K562 (cell line): Measurements from ENCODE around the gene GNGT2. TPM values are rescaled to one million over a fixed set of nuclear protein-coding genes. Genes with fewer than 3 reads are reported as not detected.

Experiments used
- ATAC-seq: fragments of 200-7000 bp; cut with Tn5 transposase; 3 replicates; pipeline ENCODE4 v1.9.1; 2020; ENCODE audit warnings: moderate library complexity
- BruUV-seq: library from RNA; stranded (reverse); fragments of 400-500 nt; replicated peaks from 2 replicates; lab custom pipeline; 2021; lab: Mats Ljungman, UMichigan
- CTCF ChIA-PET: fragments of 300-600 bp; formaldehyde crosslinking; extraction: SDS; loops from one replicate; lab custom pipeline; 2021; ENCODE audit warnings: low intra/inter-chr PET ratio; lab: Yijun Ruan, JAX
- POLR2A ChIA-PET: fragments of 300-600, 350-650 bp; sonication (Branson Sonifier 250); formaldehyde crosslinking; extraction: SDS; loops from one replicate; lab custom pipeline; 2021; ENCODE audit warnings: antibody characterized with exemption, inconsistent platforms; lab: Yijun Ruan, JAX
- DNase-seq, 4 experiments: peaks; one replicate each; pipeline versions ENCODE4 v3.0.0 to v3.0.0-alpha.2; 2011 to 2018; ENCODE audit warnings: low spot score in 3 of 4, mixed read lengths in 3 of 4; ENCODE audit errors: extremely low read depth in 1 of 4
- FAIRE-seq: peaks from 2 replicates; lab custom pipeline; 2011; peaks lifted over from hg19 to GRCh38; lab: Jason Lieb, UNC
- H2AFZ ChIP-seq: 2 replicates; pipeline ENCODE4 v1.6.0; 2011; ENCODE audit warnings: low read depth, low read length, control low read depth, inconsistent platforms
- H3K27ac ChIP-seq: fragments of 200-600 bp; 3 replicates; pipeline ENCODE4 v1.8.0; 2011; ENCODE audit warnings: low read depth, mild to moderate bottlenecking, control low read depth, inconsistent platforms, low read length, moderate library complexity, mixed read lengths; ENCODE audit errors: extremely low read depth
- H3K27me3 ChIP-seq, 2 experiments: fragments of 300-600 bp in 1 of 2; 2 replicates in 1 of 2; 3 replicates in 1 of 2; pipeline versions ENCODE4 v1.6.0 to v1.8.0; 2011; ENCODE audit warnings: inconsistent platforms in 2 of 2, low read length in 2 of 2, mild to moderate bottlenecking in 1 of 2, mixed read lengths in 1 of 2, moderate library complexity in 1 of 2; ENCODE audit not compliant: control insufficient read depth in 2 of 2, insufficient read depth in 2 of 2
- H3K36me3 ChIP-seq: fragments of 300-600 bp; 3 replicates; pipeline ENCODE4 v1.8.0; 2011; ENCODE audit warnings: mild to moderate bottlenecking, low read length, inconsistent platforms; ENCODE audit not compliant: control insufficient read depth, insufficient read depth
- H3K4me1 ChIP-seq, 2 experiments: fragments of 200-600 bp in 1 of 2; replicated peaks in 1 of 2; 2 replicates in 1 of 2; 3 replicates in 1 of 2; pipeline versions ENCODE4 v1.5.1 to v1.8.0; 2011; ENCODE audit warnings: inconsistent platforms in 2 of 2, low read length in 2 of 2, mild to moderate bottlenecking in 1 of 2, mixed read lengths in 1 of 2, moderate library complexity in 1 of 2; ENCODE audit not compliant: control insufficient read depth in 2 of 2, insufficient read depth in 2 of 2
- H3K4me2 ChIP-seq: 2 replicates; pipeline ENCODE4 v1.6.1; 2011; ENCODE audit warnings: low read length, control low read depth, inconsistent platforms, mixed read lengths; ENCODE audit not compliant: insufficient read depth
- H3K4me3 ChIP-seq: fragments of 200-600 bp; sonication (generic), shearing (Covaris generic); 2 replicates; pipeline ENCODE4 v1.5.1; 2016; ENCODE audit warnings: control low read depth, inconsistent platforms
- H3K79me2 ChIP-seq: fragments of 200-600 bp; 3 replicates; pipeline ENCODE4 v1.8.0; 2011; ENCODE audit warnings: low read length, inconsistent platforms; ENCODE audit not compliant: control insufficient read depth, insufficient read depth
- H3K9ac ChIP-seq, 2 experiments: 2 replicates each; pipeline versions ENCODE4 v1.6.0 to v1.6.1; 2011; ENCODE audit warnings: low read depth in 2 of 2, low read length in 2 of 2, control low read depth in 1 of 2, inconsistent platforms in 1 of 2, mild to moderate bottlenecking in 1 of 2, mixed read lengths in 1 of 2; ENCODE audit not compliant: insufficient read depth in 1 of 2
- H3K9me1 ChIP-seq: one replicate; pipeline ENCODE4 v1.6.0; 2011; ENCODE audit warnings: inconsistent platforms, mild to moderate bottlenecking, low read length, moderate library complexity; ENCODE audit not compliant: control insufficient read depth, insufficient read depth
- H3K9me3 ChIP-seq: replicated peaks from 2 replicates; pipeline ENCODE4 v1.5.1; 2011; ENCODE audit warnings: low read depth, low read length, inconsistent platforms; ENCODE audit not compliant: control insufficient read depth, insufficient read depth
- H4K20me1 ChIP-seq: replicated peaks from 2 replicates; pipeline ENCODE4 v1.6.1; 2011; ENCODE audit warnings: low read length, inconsistent platforms, mixed read lengths; ENCODE audit not compliant: control insufficient read depth, insufficient read depth
- BRD9 ChIP-seq: fragments of 450-650 bp; IDR thresholded peaks from 2 replicates; pipeline ENCODE4 v1.6.1; 2018; ENCODE audit warnings: low read depth; ENCODE audit not compliant: partially characterized antibody
- GTF2A2 ChIP-seq: IDR thresholded peaks from 2 replicates; pipeline ENCODE4 v1.6.1; 2016; ENCODE audit warnings: mild to moderate bottlenecking, missing genetic modification characterization, missing compliant biosample characterization
- MXD1 ChIP-seq: fragments of 250-450 bp; sonication (Bioruptor Pico); IDR thresholded peaks from 2 replicates; pipeline ENCODE4 v1.8.0; 2021; ENCODE audit warnings: borderline replicate concordance, mild to moderate bottlenecking, moderate library complexity; ENCODE audit not compliant: poor library complexity, severe bottlenecking
- TBP ChIP-seq: optimal IDR thresholded peaks from 2 replicates; pipeline ENCODE3; 2011; ENCODE audit warnings: low read depth, low read length, improper control_type of control experiment
- TEAD4 ChIP-seq, 2 experiments: sonication (generic) in 1 of 2; formaldehyde crosslinking in 1 of 2; IDR thresholded peaks; 2 replicates each; pipeline versions ENCODE4 v1.6.1 to v1.8.0; 2012 to 2022; ENCODE audit warnings: borderline replicate concordance in 1 of 2, inconsistent platforms in 1 of 2, low read length in 1 of 2, mild to moderate bottlenecking in 1 of 2, missing genetic modification reagents in 1 of 2
- WHSC1 ChIP-seq: IDR thresholded peaks from one replicate; pipeline ENCODE4 v1.6.1; 2012; ENCODE audit warnings: low read length, control low read depth, inconsistent platforms
- ZHX1 ChIP-seq: fragments of 150-350 bp; conservative IDR thresholded peaks from 2 replicates; pipeline ENCODE4 v1.6.1; 2014; ENCODE audit warnings: low read length
- ZNF347 ChIP-seq: fragments of 450-650 bp; formaldehyde crosslinking; IDR thresholded peaks from 2 replicates; pipeline ENCODE4 v1.4.0; 2020; ENCODE audit warnings: low read depth, mild to moderate bottlenecking, moderate library complexity
- WGBS: fragments of 100-300 bp; shearing (Covaris generic); methylation state at CpG from one replicate; pipeline ENCODE4 v1.1.6; 2016; ENCODE audit warnings: low coverage, mixed read lengths; ENCODE audit not compliant: insufficient coverage; ENCODE audit errors: missing lambda C conversion rate; 5-methylcytosine and 5-hydroxymethylcytosine counted together
- in situ Hi-C: fragments of 300-500 bp; cut with MboI; formaldehyde crosslinking; loops from 4 replicates; pipeline ENCODE4 v1.15.0; 2018; ENCODE audit warnings: inconsistent platforms, mixed read lengths
- intact Hi-C: fragments of 100-400 bp; cut with micrococcal nuclease; formaldehyde crosslinking; loops from 2 replicates; pipeline ENCODE4 v1.14.2; 2022
- polyA plus RNA-seq, 8 experiments: library from polyadenylated mRNA; depleted of rRNA in 4 of 8; stranded (reverse) in 5 of 8; unstranded in 3 of 8; fragments of >200 nt; fragmentation: Nextera tagmentation in 2 of 8; fragmentation: Illumina TruSeq in 1 of 8; extraction: Ambion mirVana in 2 of 8; extraction: Trizol in 1 of 8; gene quantifications; 2 replicates each; pipeline versions ENCODE4 v1.2.1 to v1.2.3, GENCODE V29; 2011 to 2014; ENCODE audit warnings: inconsistent platforms in 1 of 8, missing spikeins in 1 of 8
- total RNA-seq, 7 experiments: library from RNA; depleted of rRNA in 6 of 7; stranded (reverse); fragments of >200 nt in 6 of 7; fragmentation: Illumina TruSeq in 2 of 7; extraction: Trizol in 2 of 7; gene quantifications; 2 replicates each; pipeline versions ENCODE4 v1.2.1 to v1.2.3, GENCODE V29; 2011 to 2021; ENCODE audit warnings: low replicate concordance in 1 of 7

Gene GNGT2
- total and polyA plus RNA-seq, 9 of the 15 experiments (the other 6 are each of a cell fraction or from before 2014, with no cell fraction given) = not detected

GRCh38 chr17:49229076-49229804 is 18.9 kb upstream of the GNGT2 start:
- Histone ChIP-seq H3K36me3 (no peaks in the 10 kb centered on the region), H3K79me2 (no peaks in the 10 kb centered on the region), H3K9me3 (no peaks in the 10 kb centered on the region; the same call in 1 of the 2 replicates), H3K27me3 (peaks cover 0 to 43% of the 10 kb centered on the region in 2 experiments; a peak in 3 of 5 replicates), H4K20me1 (no peaks in the 10 kb centered on the region), H3K4me3 (no peak overlapping the region), H3K9me1 (no peaks in the 10 kb centered on the region), H3K4me2 (no peak overlapping the region), H3K27ac (no peak overlapping the region), H3K9ac (no peak overlapping the region), H2AFZ (no peak overlapping the region), H3K4me1 (peaks cover 5 to 23% of the 10 kb centered on the region in 2 experiments; a peak in 4 of 5 replicates)
- POLR2A ChIA-PET = no interaction called here
- CTCF ChIA-PET = no interaction called here
- no TSS peak for BruUV-seq
- 3% methylated on average over 6 of the region's 6 CpGs for WGBS
- intact Hi-C loops (loop anchor here (5.0 kb wide), 3 partner anchors 37 to 277 kb away; no protein-coding TSS in a partner anchor), in situ Hi-C loops (no loop called here)
- no peak for DNase-seq
- no peak for TF ChIP-seq TEAD4 (IDR thresholded peaks at IDR 0.05; ENCODE audit: low read length)
- no peak for TF ChIP-seq TEAD4 (CRISPR knock-in tag; IDR thresholded peaks at IDR 0.05; ENCODE audit: borderline replicate concordance)
- peak; percentile 36 for TF ChIP-seq BRD9
- TF ChIP-seq ZHX1 = no peak
- no peak for TF ChIP-seq TBP
- no peak for TF ChIP-seq WHSC1
- no peak for TF ChIP-seq ZNF347 (CRISPR knock-in tag)
- TF ChIP-seq MXD1 = no peak
- no peak for TF ChIP-seq GTF2A2 (tag)
- FAIRE-seq = no peak
- ATAC-seq = no peak
